CD4-positive, alpha-beta memory T cell (primary cell): ENCODE data around the gene C6orf89. TPM values are rescaled to one million over a fixed set of nuclear protein-coding genes. Genes with fewer than 3 reads are reported as not detected.

Experiments used
- CTCF ChIA-PET: fragments of 350-600 bp; sonication (Branson Sonifier 250); formaldehyde crosslinking; loops from one replicate; lab custom pipeline; 2021; ENCODE audit warnings: inconsistent platforms; ENCODE audit not compliant: partially characterized antibody; lab: Charles Lee
- POLR2A ChIA-PET: fragments of 350-600 bp; sonication (Branson Sonifier 250); formaldehyde crosslinking; loops from one replicate; lab custom pipeline; 2021; ENCODE audit not compliant: partially characterized antibody; lab: Charles Lee
- DNase-seq, 5 donors: peaks; one replicate each; pipeline versions ENCODE4 v3.0.0 to v3.0.0-alpha.2; 2020 to 2022; ENCODE audit warnings: mixed read lengths in 1 of 5
- H3K27ac ChIP-seq: one replicate; pipeline ENCODE4 v1.7.0; 2013; ENCODE audit warnings: low read depth, low read length
- H3K27me3 ChIP-seq: 2 replicates; pipeline ENCODE4 v1.7.0; 2013; ENCODE audit warnings: mild to moderate bottlenecking, low read length, moderate library complexity; ENCODE audit not compliant: insufficient read depth
- H3K36me3 ChIP-seq: 2 replicates; pipeline ENCODE4 v1.7.0; 2013; ENCODE audit warnings: mild to moderate bottlenecking, low read length, moderate library complexity; ENCODE audit not compliant: insufficient read depth
- H3K4me1 ChIP-seq: 2 replicates; pipeline ENCODE4 v1.7.0; 2013; ENCODE audit warnings: mild to moderate bottlenecking, low read length, moderate library complexity; ENCODE audit not compliant: insufficient read depth
- H3K4me3 ChIP-seq, 2 donors: one replicate each; pipeline ENCODE4 v1.7.0; 2013; ENCODE audit warnings: low read length in 2 of 2, mild to moderate bottlenecking in 1 of 2
- H3K9me3 ChIP-seq, 2 donors: one replicate each; pipeline ENCODE4 v1.7.0; 2013; ENCODE audit warnings: low read length in 2 of 2, control low read depth in 1 of 2; ENCODE audit not compliant: control insufficient read depth in 1 of 2
- H3K27ac Mint-ChIP-seq, 7 donors: one replicate each; pipeline ENCODE4 v1.8.0; 2020 to 2021; ENCODE audit warnings: mixed read lengths in 7 of 7, mild to moderate bottlenecking in 6 of 7, inconsistent platforms in 3 of 7, moderate library complexity in 3 of 7
- H3K27me3 Mint-ChIP-seq, 2 donors: one replicate each; pipeline ENCODE4 v1.8.0; 2020 to 2021; ENCODE audit warnings: mixed read lengths in 2 of 2
- H3K36me3 Mint-ChIP-seq, 2 donors: one replicate each; pipeline ENCODE4 v1.8.0; 2020 to 2021; ENCODE audit warnings: mixed read lengths in 2 of 2, inconsistent platforms in 1 of 2, mild to moderate bottlenecking in 1 of 2
- H3K4me1 Mint-ChIP-seq, 4 donors: one replicate each; pipeline ENCODE4 v1.8.0; 2020 to 2021; ENCODE audit warnings: mixed read lengths in 4 of 4, mild to moderate bottlenecking in 1 of 4
- H3K4me3 Mint-ChIP-seq, 8 donors: one replicate each; pipeline ENCODE4 v1.8.0; 2020 to 2021; ENCODE audit warnings: mixed read lengths in 8 of 8, mild to moderate bottlenecking in 7 of 8, moderate library complexity in 6 of 8, inconsistent platforms in 3 of 8
- H3K9me3 Mint-ChIP-seq, 8 donors: one replicate each; pipeline ENCODE4 v1.8.0; 2020 to 2021; ENCODE audit warnings: mixed read lengths in 8 of 8, mild to moderate bottlenecking in 5 of 8, inconsistent platforms in 3 of 8, moderate library complexity in 1 of 8
- intact Hi-C: fragments of 100-400 bp; cut with micrococcal nuclease; formaldehyde crosslinking; loops from one replicate; pipeline ENCODE4 v1.15.1; 2023
- polyA plus RNA-seq, 2 donors: library from polyadenylated mRNA; unstranded; fragments of 300-500 nt; fragmentation: Illumina TruSeq; gene quantifications; one replicate each; pipeline ENCODE4 v1.2.3, GENCODE V29; 2021
- total RNA-seq, 2 experiments: library from RNA; stranded (reverse); gene quantifications; one replicate each; pipeline ENCODE4 v1.2.3, GENCODE V29; 2021

C6orf89 gene
- total and polyA plus RNA-seq, 4 experiments from 2014 or later, result 35.4 to 56.0 (median 52.9) TPM

DNA sequence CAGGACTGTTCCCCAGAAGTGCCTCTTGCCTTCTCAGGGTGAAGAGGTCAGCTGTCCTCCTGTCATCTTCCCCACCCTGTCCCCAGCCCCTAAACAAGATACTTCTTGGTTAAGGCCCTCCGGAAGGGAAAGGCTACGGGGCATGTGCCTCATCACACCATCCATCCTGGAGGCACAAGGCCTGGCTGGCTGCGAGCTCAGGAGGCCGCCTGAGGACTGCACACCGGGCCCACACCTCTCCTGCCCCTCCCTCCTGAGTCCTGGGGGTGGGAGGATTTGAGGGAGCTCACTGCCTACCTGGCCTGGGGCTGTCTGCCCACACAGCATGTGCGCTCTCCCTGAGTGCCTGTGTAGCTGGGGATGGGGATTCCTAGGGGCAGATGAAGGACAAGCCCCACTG is 78.6 kb downstream of the C6orf89 start:
- Histone ChIP-seq H3K36me3 (peaks cover 26% of the 10 kb centered on the region), H3K4me3 (no peak overlapping the region), H3K27me3 (no peaks in the 10 kb centered on the region), H3K4me1 (peaks cover 51% of the 10 kb centered on the region), H3K27ac (peak overlapping the region; percentile 55), H3K9me3 (no peaks in the 10 kb centered on the region)
- DNase-seq, result no peak
- CTCF ChIA-PET, result interaction anchor here (0.6 to 2.5 kb wide), 4 partner anchors 15 to 1049 kb away, joined by 3 to 10 read pairs (median 5); partner anchors contain the start of gene C6orf89
- no peaks in the 10 kb centered on the region for H3K27me3 Mint-ChIP-seq
- peaks cover 24 to 35% of the 10 kb centered on the region in 2 donors for H3K36me3 Mint-ChIP-seq
- intact Hi-C loops, result loop anchor here (5.0 kb wide), 1 partner anchor 52 kb away; no protein-coding TSS in a partner anchor
- H3K9me3 Mint-ChIP-seq, result no peaks in the 10 kb centered on the region
- H3K4me1 Mint-ChIP-seq, result peaks cover 33 to 64% (median 50%) of the 10 kb centered on the region in 4 donors
- H3K4me3 Mint-ChIP-seq, result peak overlapping the region in 2 of 8 donors; percentile 13 to 62
- POLR2A ChIA-PET, result interaction anchor here (1.0 to 3.7 kb wide), 7 partner anchors 8 to 207 kb away, joined by 3 to 33 read pairs (median 4); partner anchors contain the start of genes C6orf89, MTCH1 and PI16
- peak overlapping the region; percentile 72 to 94 (median 90) for H3K27ac Mint-ChIP-seq

GRCh38 chr6:36964908-36965307 is 79.2 kb downstream of the C6orf89 start:
- Histone ChIP-seq H3K27ac (peak overlapping the region; percentile 55), H3K4me1 (peaks cover 50% of the 10 kb centered on the region), H3K27me3 (no peaks in the 10 kb centered on the region), H3K4me3 (no peak overlapping the region), H3K9me3 (no peaks in the 10 kb centered on the region), H3K36me3 (peaks cover 31% of the 10 kb centered on the region)
- POLR2A ChIA-PET, result interaction anchor here (1.6 to 3.7 kb wide), 4 partner anchors 10 to 79 kb away, joined by 4 to 33 read pairs (median 19); partner anchors contain the start of genes C6orf89, MTCH1 and PI16
- Mint-ChIP-seq H3K27me3 (no peaks in the 10 kb centered on the region), H3K4me1 (peaks cover 32 to 62% (median 49%) of the 10 kb centered on the region in 4 donors), H3K9me3 (no peaks in the 10 kb centered on the region), H3K27ac (peak overlapping the region; percentile 72 to 93 (median 90)), H3K4me3 (peak overlapping the region in 4 of 8 donors; percentile 12 to 62 (median 47)), H3K36me3 (peaks cover 28 to 40% of the 10 kb centered on the region in 2 donors)
- CTCF ChIA-PET, result interaction anchor here (1.7 kb wide), 1 partner anchor 14 kb away, joined by 4 read pairs; no protein-coding TSS in a partner anchor
- DNase-seq, result no peak
- intact Hi-C loops, result loop anchor here (5.0 kb wide), 1 partner anchor 53 kb away; no protein-coding TSS in a partner anchor

DNA sequence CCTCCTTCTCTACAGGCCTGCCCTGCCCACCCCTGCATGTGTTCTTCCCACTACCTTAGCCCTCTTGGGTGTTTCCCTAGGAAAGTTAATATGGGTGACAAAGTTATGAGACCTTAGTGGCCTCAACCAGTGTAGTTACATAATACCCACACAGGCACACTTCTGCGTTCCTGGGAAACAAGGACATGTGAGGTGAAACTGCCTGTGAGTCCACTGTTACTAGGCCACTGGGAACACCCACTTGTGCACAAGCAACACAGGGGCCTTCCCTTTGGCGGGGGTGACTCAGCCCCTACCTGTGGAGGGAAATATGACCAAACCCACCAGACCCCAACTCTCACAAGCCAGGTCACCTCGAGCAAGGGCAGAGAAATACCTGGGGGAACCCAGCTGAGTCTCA is 81.5 kb downstream of the C6orf89 start:
- POLR2A ChIA-PET, result interaction anchor here (0.9 to 1.3 kb wide), 2 partner anchors 43 to 82 kb away, joined by 3 to 4 read pairs; no protein-coding TSS in a partner anchor
- peaks cover 42 to 59% of the 10 kb centered on the region in 2 donors for H3K36me3 Mint-ChIP-seq

DNA sequence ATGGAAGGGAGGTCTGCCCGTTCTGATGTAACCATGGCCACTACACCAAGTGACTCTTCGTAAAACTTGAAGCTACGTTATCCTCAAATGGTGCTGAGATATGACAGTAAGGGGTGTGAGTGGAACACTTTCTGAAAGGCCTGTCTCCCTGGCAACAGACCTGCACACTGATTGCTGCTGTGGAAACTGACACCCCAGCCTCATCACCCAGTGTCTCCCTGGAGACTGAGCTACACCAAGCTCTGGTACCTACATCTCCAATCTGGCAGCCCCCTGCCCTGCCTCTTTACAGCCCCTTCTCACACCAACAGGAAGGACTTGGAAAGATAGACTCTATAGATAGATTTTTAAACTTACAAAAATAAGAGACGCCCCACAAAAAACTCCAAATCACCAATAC is 82.0 kb downstream of the C6orf89 start:
- CTCF ChIA-PET, result interaction anchor here (1.7 kb wide), 1 partner anchor 12 kb away, joined by 4 read pairs; no protein-coding TSS in a partner anchor
- peaks cover 60% of the 10 kb centered on the region for H3K36me3 ChIP-seq
- Mint-ChIP-seq H3K9me3 (no peaks in the 10 kb centered on the region), H3K27ac (peak overlapping the region in 6 of 7 donors; percentile 14 to 43 (median 27)), H3K4me3 (no peak overlapping the region), H3K4me1 (peaks cover 21 to 36% (median 27%) of the 10 kb centered on the region in 4 donors), H3K36me3 (peaks cover 44 to 63% of the 10 kb centered on the region in 2 donors), H3K27me3 (no peaks in the 10 kb centered on the region)
- no peaks in the 10 kb centered on the region for H3K9me3 ChIP-seq
- H3K27me3 ChIP-seq, result no peaks in the 10 kb centered on the region
- POLR2A ChIA-PET, result interaction anchor here (0.9 to 1.3 kb wide), 2 partner anchors 44 to 83 kb away, joined by 3 to 4 read pairs; no protein-coding TSS in a partner anchor
- no peak overlapping the region for H3K27ac ChIP-seq
- peaks cover 26% of the 10 kb centered on the region for H3K4me1 ChIP-seq
- intact Hi-C loops, result no loop called here
- no peak for DNase-seq
- H3K4me3 ChIP-seq, result no peak overlapping the region

More for the DNA sequence above, 81.5 kb downstream of the C6orf89 start:
- Histone ChIP-seq H3K36me3 (peaks cover 55% of the 10 kb centered on the region), H3K4me3 (no peak overlapping the region), H3K27me3 (no peaks in the 10 kb centered on the region), H3K27ac (no peak overlapping the region), H3K4me1 (peaks cover 30% of the 10 kb centered on the region), H3K9me3 (no peaks in the 10 kb centered on the region)
- Mint-ChIP-seq H3K4me3 (no peak overlapping the region), H3K9me3 (no peaks in the 10 kb centered on the region), H3K27me3 (no peaks in the 10 kb centered on the region), H3K27ac (peak overlapping the region in 4 of 7 donors; percentile 18 to 79 (median 61)), H3K4me1 (peaks cover 23 to 41% (median 30%) of the 10 kb centered on the region in 4 donors)
- intact Hi-C loops, result no loop called here
- CTCF ChIA-PET, result interaction anchor here (1.7 kb wide), 1 partner anchor 12 kb away, joined by 4 read pairs; no protein-coding TSS in a partner anchor
- no peak for DNase-seq

GRCh38 chr6:36968266-36968977 is 82.7 kb downstream of the C6orf89 start:
- Mint-ChIP-seq H3K27me3 (no peaks in the 10 kb centered on the region), H3K9me3 (no peaks in the 10 kb centered on the region), H3K4me3 (no peak overlapping the region), H3K27ac (peak overlapping the region in 6 of 7 donors; percentile 16 to 78 (median 34)), H3K36me3 (peaks cover 42 to 67% of the 10 kb centered on the region in 2 donors), H3K4me1 (peaks cover 14 to 30% (median 21%) of the 10 kb centered on the region in 4 donors)
- DNase-seq, result no peak
- intact Hi-C loops, result no loop called here
- peaks cover 19% of the 10 kb centered on the region for H3K4me1 ChIP-seq
- no peak overlapping the region for H3K27ac ChIP-seq
- ChIA-PET CTCF (interaction anchor here (1.7 kb wide), 1 partner anchor 11 kb away, joined by 4 read pairs; no protein-coding TSS in a partner anchor), POLR2A (interaction anchor here (1.3 kb wide), 1 partner anchor 83 kb away, joined by 3 read pairs; no protein-coding TSS in a partner anchor)
- H3K9me3 ChIP-seq, result no peaks in the 10 kb centered on the region
- H3K36me3 ChIP-seq, result peaks cover 65% of the 10 kb centered on the region
- H3K4me3 ChIP-seq, result no peak overlapping the region
- no peaks in the 10 kb centered on the region for H3K27me3 ChIP-seq

- ChIA-PET CTCF (interaction anchor here (1.7 kb wide), 1 partner anchor 49 kb away, joined by 3 read pairs; no protein-coding TSS in a partner anchor), POLR2A (interaction anchor here (1.7 to 2.3 kb wide), 2 partner anchors 10 to 17 kb away, joined by 3 to 9 read pairs; partner anchors contain the start of gene MTCH1)
- Histone ChIP-seq H3K27me3 (no peaks in the 10 kb centered on the region), H3K9me3 (no peaks in the 10 kb centered on the region), H3K36me3 (peaks cover 73% of the 10 kb centered on the region), H3K27ac (no peak overlapping the region), H3K4me3 (no peak overlapping the region), H3K4me1 (peaks cover 11% of the 10 kb centered on the region)
- Mint-ChIP-seq H3K36me3 (peaks cover 50 to 76% of the 10 kb centered on the region in 2 donors), H3K27ac (peak overlapping the region in 1 of 7 donors; percentile 22), H3K27me3 (no peaks in the 10 kb centered on the region), H3K4me1 (peaks cover 10 to 21% (median 14%) of the 10 kb centered on the region in 4 donors), H3K9me3 (no peaks in the 10 kb centered on the region), H3K4me3 (no peak overlapping the region)
- intact Hi-C loops, result no loop called here
- DNase-seq, result no peak
These were observed 83.5 kb downstream of the C6orf89 start for GRCh38 chr6:36969240-36969691.
